HepG2 (cell line): Measurements from ENCODE around the gene RABGGTA. TPM values are rescaled to one million over a fixed set of nuclear protein-coding genes. Genes with fewer than 3 reads are reported as not detected.

Experiments
- AGO1 ChIP-seq: fragments of 200-400 bp; formaldehyde crosslinking; IDR thresholded peaks from 2 replicates; pipeline ENCODE4 v1.6.1; 2017; ENCODE audit warnings: mild to moderate bottlenecking, low read depth, low read length, moderate library complexity; ENCODE audit not compliant: poor library complexity, severe bottlenecking
- ARID4A ChIP-seq: sonication (generic); formaldehyde crosslinking; IDR thresholded peaks from 2 replicates; pipeline ENCODE4 v1.5.0; 2020; ENCODE audit warnings: mild to moderate bottlenecking, missing genetic modification reagents, borderline replicate concordance
- CCDC6 ChIP-seq: sonication (generic); formaldehyde crosslinking; IDR thresholded peaks from 2 replicates; pipeline ENCODE4 v1.8.1; 2022; ENCODE audit warnings: mild to moderate bottlenecking, missing genetic modification reagents, moderate library complexity
- GFI1 ChIP-seq: sonication (generic); formaldehyde crosslinking; IDR thresholded peaks from 2 replicates; pipeline ENCODE4 v1.5.0; 2020; ENCODE audit warnings: missing genetic modification reagents, mild to moderate bottlenecking, borderline replicate concordance
- HINFP ChIP-seq: sonication (generic); formaldehyde crosslinking; IDR thresholded peaks from 2 replicates; pipeline ENCODE4 v1.4.0; 2020; ENCODE audit warnings: low read depth, mild to moderate bottlenecking, missing genetic modification reagents
- MXI1 ChIP-seq: IDR thresholded peaks from 3 replicates; pipeline ENCODE4 v1.6.1; 2012; ENCODE audit warnings: low read depth, low read length, inconsistent platforms, borderline replicate concordance
- NCOA5 ChIP-seq: sonication (generic); formaldehyde crosslinking; IDR thresholded peaks from 2 replicates; pipeline ENCODE4 v1.4.0; 2020; ENCODE audit warnings: missing genetic modification reagents
- PLRG1 ChIP-seq: fragments of 450-650 bp; conservative IDR thresholded peaks from 2 replicates; pipeline ENCODE4 v1.6.1; 2016
- RARG ChIP-seq: sonication (generic); formaldehyde crosslinking; IDR thresholded peaks from 2 replicates; pipeline ENCODE4 v1.4.0; 2020; ENCODE audit warnings: low read depth, mild to moderate bottlenecking, missing genetic modification reagents
- SMC3 ChIP-seq: IDR thresholded peaks from 2 replicates; pipeline ENCODE4 v1.6.1; 2011; ENCODE audit warnings: low read length, improper control_type of control experiment
- THAP11 ChIP-seq: IDR thresholded peaks from 2 replicates; pipeline ENCODE4 v1.6.1; 2016; ENCODE audit warnings: missing biosample characterization, missing genetic modification reagents
- TOPORS ChIP-seq: sonication (generic); formaldehyde crosslinking; IDR thresholded peaks from 2 replicates; pipeline ENCODE4 v1.8.0; 2023; ENCODE audit warnings: mild to moderate bottlenecking, missing genetic modification reagents
- ZBTB1 ChIP-seq: sonication (generic); formaldehyde crosslinking; IDR thresholded peaks from 2 replicates; pipeline ENCODE4 v1.4.0; 2020; ENCODE audit warnings: missing genetic modification reagents, borderline replicate concordance
- ZBTB26 ChIP-seq: IDR thresholded peaks from 2 replicates; pipeline ENCODE4 v1.6.1; 2016; ENCODE audit warnings: missing compliant biosample characterization, missing genetic modification reagents, borderline replicate concordance
- ZBTB7B ChIP-seq: sonication (generic); formaldehyde crosslinking; IDR thresholded peaks from 2 replicates; pipeline ENCODE4 v1.4.0; 2020; ENCODE audit warnings: missing genetic modification reagents
- ZIK1 ChIP-seq: sonication (generic); formaldehyde crosslinking; IDR thresholded peaks from 2 replicates; pipeline ENCODE4 v1.5.0; 2020; ENCODE audit warnings: mild to moderate bottlenecking, low read depth, missing genetic modification reagents, borderline replicate concordance
- ZNF616 ChIP-seq: sonication (generic); formaldehyde crosslinking; IDR thresholded peaks from 2 replicates; pipeline ENCODE4 v1.5.0; 2020; ENCODE audit warnings: low read depth, mild to moderate bottlenecking, missing genetic modification reagents
- ZNF720 ChIP-seq: sonication (generic); formaldehyde crosslinking; IDR thresholded peaks from 2 replicates; pipeline ENCODE4 v1.4.0; 2020; ENCODE audit warnings: missing genetic modification reagents
- polyA plus RNA-seq, 8 experiments: library from polyadenylated mRNA; depleted of rRNA in 3 of 8; stranded (reverse) in 7 of 8; unstranded in 1 of 8; fragments of >200 nt; fragmentation: Illumina TruSeq in 4 of 8; extraction: Trizol in 4 of 8; gene quantifications; 2 replicates each; pipeline versions ENCODE4 v1.2.1 to v1.2.3, GENCODE V29; 2011 to 2016; ENCODE audit warnings: low read depth in 4 of 8, missing spikeins in 1 of 8, mixed read lengths in 1 of 8; ENCODE audit not compliant: insufficient read depth in 1 of 8
- total RNA-seq, 5 experiments: library from RNA; depleted of rRNA; stranded (reverse); fragments of >200 nt; fragmentation: Illumina TruSeq; extraction: Trizol; gene quantifications; 2 replicates each; pipeline ENCODE4 v1.2.3, GENCODE V29; 2016; ENCODE audit warnings: low read depth in 1 of 5
- TF ChIP-seq, protein P1 (sequence below): sonication (generic); formaldehyde crosslinking; IDR thresholded peaks from 2 replicates; pipeline ENCODE4 v1.8.1; 2023; ENCODE audit warnings: mild to moderate bottlenecking, missing genetic modification reagents, borderline replicate concordance
- TF ChIP-seq, protein P2 (sequence below): sonication (generic); formaldehyde crosslinking; IDR thresholded peaks from 2 replicates; pipeline ENCODE4 v1.5.0; 2020; ENCODE audit warnings: mild to moderate bottlenecking, missing genetic modification reagents, borderline replicate concordance

The RABGGTA gene
- total and polyA plus RNA-seq, 2 of the 13 experiments (the other 11 are each of a cell fraction or from before 2014, with no cell fraction given), result 57.9 to 90.8 TPM

DNA sequence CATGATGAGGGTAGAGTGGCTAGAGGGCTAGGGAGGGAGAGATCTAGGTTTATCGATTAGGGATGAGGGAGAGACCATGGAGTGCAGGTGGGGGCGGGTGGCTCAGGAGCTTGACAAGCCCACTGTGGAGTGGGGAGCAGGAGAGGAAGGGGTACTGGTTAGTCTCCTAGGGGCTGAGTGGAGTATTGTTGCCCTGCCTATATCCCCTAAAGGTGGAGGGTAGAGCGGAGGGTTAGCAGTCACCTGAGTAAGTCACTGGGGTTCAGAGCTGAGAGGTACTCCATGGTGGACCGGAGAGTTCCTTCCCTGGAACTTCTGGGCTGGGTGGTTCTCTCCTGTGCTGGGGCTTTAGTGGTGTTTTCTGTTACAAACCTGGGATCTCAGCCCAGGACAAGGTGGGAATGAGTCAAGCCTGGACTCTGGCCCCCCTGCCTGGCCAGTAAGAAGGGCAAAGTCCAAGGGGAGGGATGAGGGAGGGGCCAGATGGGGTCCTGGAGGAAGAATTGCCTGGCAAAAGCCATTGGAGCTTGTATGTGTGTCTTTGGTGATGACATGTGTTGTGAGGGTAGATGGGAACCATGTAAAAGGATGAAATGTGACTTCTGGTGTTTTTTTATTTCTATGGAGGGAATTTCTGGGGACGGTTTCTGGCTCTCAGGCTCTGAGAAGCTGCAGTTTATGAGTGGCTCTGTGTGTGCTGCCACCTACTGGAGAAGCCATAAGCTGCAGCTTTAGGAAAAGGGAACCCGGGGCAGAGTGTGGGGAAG is 36.4 kb upstream of the RABGGTA start, which contains the start of gene CIDEB (continued):
- TF ChIP-seq SMC3, result peak; percentile 75
- no peak for TF ChIP-seq ARID4A (CRISPR knock-in tag)
- TF ChIP-seq RARG (CRISPR knock-in tag), result peak; percentile 98
- TF ChIP-seq HINFP, result peak; percentile 88; the same call in 1 of the 2 replicates
- TF ChIP-seq, protein P1, sequence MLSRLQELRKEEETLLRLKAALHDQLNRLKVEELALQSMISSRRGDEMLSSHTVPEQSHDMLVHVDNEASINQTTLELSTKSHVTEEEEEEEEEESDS (CRISPR knock-in tag), result 0 out of 2 replicates have a peak, but pooled peaks have one; percentile 57
- peak; percentile 46; the same call in 1 of the 2 replicates for TF ChIP-seq ZIK1 (CRISPR knock-in tag)
- TF ChIP-seq ZBTB1, result no peak
- no peak for TF ChIP-seq PLRG1
- TF ChIP-seq CCDC6 (CRISPR knock-in tag), result no peak
- TF ChIP-seq THAP11 (CRISPR knock-in tag), result peak; percentile 85
- peak; percentile 98 for TF ChIP-seq ZBTB7B (CRISPR knock-in tag)
- TF ChIP-seq TOPORS (CRISPR knock-in tag), result peak; percentile 86; the same call in 1 of the 2 replicates
- TF ChIP-seq MXI1, result peak; percentile 75; the same call in 1 of the 3 replicates
- TF ChIP-seq, protein P2, sequence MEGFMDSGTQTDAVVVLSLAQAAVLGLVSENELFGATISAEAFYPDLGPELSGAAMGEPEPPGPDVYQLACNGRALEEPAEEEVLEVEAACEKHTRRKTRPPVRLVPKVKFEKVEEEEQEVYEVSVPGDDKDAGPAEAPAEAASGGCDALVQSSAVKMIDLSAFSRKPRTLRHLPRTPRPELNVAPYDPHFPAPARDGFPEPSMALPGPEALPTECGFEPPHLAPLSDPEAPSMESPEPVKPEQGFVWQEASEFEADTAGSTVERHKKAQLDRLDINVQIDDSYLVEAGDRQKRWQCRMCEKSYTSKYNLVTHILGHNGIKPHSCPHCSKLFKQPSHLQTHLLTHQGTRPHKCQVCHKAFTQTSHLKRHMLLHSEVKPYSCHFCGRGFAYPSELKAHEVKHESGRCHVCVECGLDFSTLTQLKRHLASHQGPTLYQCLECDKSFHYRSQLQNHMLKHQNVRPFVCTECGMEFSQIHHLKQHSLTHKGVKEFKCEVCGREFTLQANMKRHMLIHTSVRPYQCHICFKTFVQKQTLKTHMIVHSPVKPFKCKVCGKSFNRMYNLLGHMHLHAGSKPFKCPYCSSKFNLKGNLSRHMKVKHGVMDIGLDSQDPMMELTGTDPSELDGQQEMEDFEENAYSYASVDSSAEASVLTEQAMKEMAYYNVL (CRISPR knock-in tag), result peak; percentile 95
- TF ChIP-seq ZBTB26, result peak; percentile 87; the same call in 1 of the 2 replicates
- TF ChIP-seq AGO1, result no peak
- no peak for TF ChIP-seq GFI1 (CRISPR knock-in tag)
- TF ChIP-seq ZNF616, result peak; percentile 39; the same call in 1 of the 2 replicates
- TF ChIP-seq ZNF720, result no peak; the same call in 1 of the 2 replicates
- TF ChIP-seq NCOA5 (CRISPR knock-in tag), result no peak
